Hepatocyte (in vitro differentiated cells): ENCODE results near the gene CTDSPL2.

Experiments used
- EZH2 ChIP-seq: fragments of 200-600 bp; sonication (generic); IDR thresholded peaks from 2 replicates; pipeline ENCODE4 v1.6.1; 2016; ENCODE audit warnings: antibody characterized with exemption, mild to moderate bottlenecking, borderline replicate concordance
- EZH2phosphoT487 ChIP-seq: fragments of 200-600 bp; sonication (generic); IDR thresholded peaks from one replicate; pipeline ENCODE4 v1.6.1; 2018; ENCODE audit warnings: antibody characterized with exemption, mild to moderate bottlenecking, low read depth, moderate library complexity; ENCODE audit not compliant: unreplicated experiment, severe bottlenecking
- TF ChIP-seq, protein P1 (sequence below): fragments of 200-600 bp; sonication (generic); IDR thresholded peaks from 2 replicates; pipeline ENCODE4 v1.5.1; 2016; ENCODE audit warnings: antibody characterized with exemption, mild to moderate bottlenecking; ENCODE audit not compliant: poor library complexity

DNA sequence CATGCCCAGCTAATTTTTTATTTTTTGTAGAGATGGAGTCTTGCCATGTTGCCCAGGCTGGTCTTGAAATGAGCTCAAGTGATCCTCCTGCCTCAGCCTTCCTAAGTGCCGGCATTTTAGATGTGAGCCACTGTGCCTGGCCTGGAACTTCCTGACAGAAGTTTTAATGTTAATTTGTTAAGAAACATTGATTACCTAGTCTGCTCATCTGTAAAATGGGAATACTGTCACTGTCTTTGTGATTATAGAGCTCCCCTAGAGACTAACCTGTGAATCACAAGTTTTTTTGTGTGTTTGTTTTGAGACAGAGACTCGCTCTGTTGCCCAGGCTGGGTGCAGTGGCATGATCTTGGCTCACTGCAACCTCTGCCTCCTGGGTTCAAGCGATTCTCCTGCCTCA, 105.3 kb downstream of the CTDSPL2 start:
- TF ChIP-seq, protein P1, sequence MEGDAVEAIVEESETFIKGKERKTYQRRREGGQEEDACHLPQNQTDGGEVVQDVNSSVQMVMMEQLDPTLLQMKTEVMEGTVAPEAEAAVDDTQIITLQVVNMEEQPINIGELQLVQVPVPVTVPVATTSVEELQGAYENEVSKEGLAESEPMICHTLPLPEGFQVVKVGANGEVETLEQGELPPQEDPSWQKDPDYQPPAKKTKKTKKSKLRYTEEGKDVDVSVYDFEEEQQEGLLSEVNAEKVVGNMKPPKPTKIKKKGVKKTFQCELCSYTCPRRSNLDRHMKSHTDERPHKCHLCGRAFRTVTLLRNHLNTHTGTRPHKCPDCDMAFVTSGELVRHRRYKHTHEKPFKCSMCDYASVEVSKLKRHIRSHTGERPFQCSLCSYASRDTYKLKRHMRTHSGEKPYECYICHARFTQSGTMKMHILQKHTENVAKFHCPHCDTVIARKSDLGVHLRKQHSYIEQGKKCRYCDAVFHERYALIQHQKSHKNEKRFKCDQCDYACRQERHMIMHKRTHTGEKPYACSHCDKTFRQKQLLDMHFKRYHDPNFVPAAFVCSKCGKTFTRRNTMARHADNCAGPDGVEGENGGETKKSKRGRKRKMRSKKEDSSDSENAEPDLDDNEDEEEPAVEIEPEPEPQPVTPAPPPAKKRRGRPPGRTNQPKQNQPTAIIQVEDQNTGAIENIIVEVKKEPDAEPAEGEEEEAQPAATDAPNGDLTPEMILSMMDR, result no peak
- TF ChIP-seq EZH2, result no peak
- TF ChIP-seq EZH2phosphoT487, result no peak
